Stimulated activated naive CD4-positive, alpha-beta T cell treated with Interleukin-2 at 50 U/mL for 16 hours (primary cell): ENCODE results near the gene FKBP15.

Experiments used
- DNase-seq: peaks from one replicate; lab custom pipeline; 2025; lab: John Stamatoyannopoulos, UW

Gene FKBP15

GRCh38 chr9:113228130-113228665 lies 7.1 kb upstream of the FKBP15 start:
- DNase-seq = no peak

GRCh38 chr9:113227436-113227835 lies 6.4 kb upstream of the FKBP15 start:
- DNase-seq = no peak

GRCh38 chr9:113223963-113224362 lies 2.9 kb upstream of the FKBP15 start:
- no peak for DNase-seq

- DNase-seq = no peak
These were observed 1.4 kb upstream of the FKBP15 start for GRCh38 chr9:113222482-113222841.

- DNase-seq = no peak
These were observed 864 bp upstream of the FKBP15 start for GRCh38 chr9:113221800-113222481.

GRCh38 chr9:113220467-113221002 lies 542 bp downstream of the FKBP15 start:
- DNase-seq = no peak

- DNase-seq = no peak
These were observed 1.1 kb downstream of the FKBP15 start for GRCh38 chr9:113219969-113220368.

GRCh38 chr9:113219186-113219936 lies 1.7 kb downstream of the FKBP15 start:
- DNase-seq = no peak

- DNase-seq = no peak
These were observed 4.7 kb downstream of the FKBP15 start for GRCh38 chr9:113216406-113216805.

GRCh38 chr9:113215132-113215531 lies 5.9 kb downstream of the FKBP15 start:
- DNase-seq = no peak

- no peak for DNase-seq
These were observed 10.3 kb downstream of the FKBP15 start for GRCh38 chr9:113210815-113211214.

- no peak for DNase-seq
These were observed 15.2 kb downstream of the FKBP15 start for GRCh38 chr9:113205861-113206260.

GRCh38 chr9:113205432-113205831 lies 15.6 kb downstream of the FKBP15 start:
- no peak for DNase-seq

- DNase-seq = no peak
These were observed 21.3 kb downstream of the FKBP15 start for GRCh38 chr9:113199683-113200329.

GRCh38 chr9:113192455-113192854 lies 28.6 kb downstream of the FKBP15 start:
- no peak for DNase-seq

GRCh38 chr9:113187929-113188595 lies 33.0 kb downstream of the FKBP15 start:
- DNase-seq = no peak

- no peak for DNase-seq
These were observed 34.8 kb downstream of the FKBP15 start for GRCh38 chr9:113186137-113186755.

GRCh38 chr9:113185271-113185670 lies 35.8 kb downstream of the FKBP15 start:
- no peak for DNase-seq

GRCh38 chr9:113184539-113184938 lies 36.5 kb downstream of the FKBP15 start:
- no peak for DNase-seq

- DNase-seq = no peak
These were observed 37.1 kb downstream of the FKBP15 start for GRCh38 chr9:113183956-113184488.

GRCh38 chr9:113181165-113181564 lies 39.9 kb downstream of the FKBP15 start:
- DNase-seq = no peak
